Heart left ventricle (tissue), 16 donors: Measurements from ENCODE around the gene KIAA1671. TPM values are rescaled to one million over a fixed set of nuclear protein-coding genes. Genes with fewer than 3 reads are reported as not detected.

ENCODE experiments used
- ATAC-seq, 4 donors: fragments of 200-7000 bp; cut with Tn5 transposase; one replicate each; pipeline ENCODE4 v1.9.1; 2020 to 2022; ENCODE audit warnings: moderate library complexity in 4 of 4, mild to moderate bottlenecking in 3 of 4, moderate number of reproducible peaks in 1 of 4
- DNase-seq, 5 donors: peaks; one replicate each; pipeline ENCODE4 v3.0.0-alpha.2; 2020
- H3K27ac ChIP-seq, 12 donors: fragments of 200-600 bp; sonication (generic) in 4 of 12; one replicate each; pipeline versions ENCODE4 v1.5.0 to v1.8.0; 2016 to 2022; ENCODE audit warnings: mild to moderate bottlenecking in 2 of 12
- H3K27me3 ChIP-seq, 9 donors: fragments of 200-600 bp; sonication (generic) in 2 of 9; one replicate each; pipeline versions ENCODE4 v1.5.1 to v1.8.0; 2016 to 2022; ENCODE audit warnings: mild to moderate bottlenecking in 3 of 9
- H3K36me3 ChIP-seq, 9 donors: fragments of 200-600 bp; sonication (generic) in 2 of 9; one replicate each; pipeline versions ENCODE4 v1.5.0 to v1.8.0; 2018 to 2022; ENCODE audit warnings: mild to moderate bottlenecking in 2 of 9
- H3K4me1 ChIP-seq, 12 donors: fragments of 200-600 bp; sonication (generic) in 4 of 12; one replicate each; pipeline versions ENCODE4 v1.5.0 to v1.8.0; 2016 to 2022; ENCODE audit warnings: mild to moderate bottlenecking in 3 of 12
- H3K4me3 ChIP-seq, 12 donors: fragments of 200-600 bp; sonication (generic) in 4 of 12; one replicate each; pipeline versions ENCODE4 v1.5.0 to v1.8.0; 2017 to 2022; ENCODE audit warnings: mild to moderate bottlenecking in 9 of 12, moderate library complexity in 4 of 12
- H3K9me3 ChIP-seq, 12 donors: fragments of 200-600 bp; sonication (generic) in 4 of 12; one replicate each; pipeline versions ENCODE4 v1.5.0 to v1.8.0; 2016 to 2022; ENCODE audit warnings: mild to moderate bottlenecking in 1 of 12
- CTCF ChIP-seq, 12 donors: fragments of 200-600 bp; sonication (generic) in 4 of 12; IDR thresholded peaks; one replicate each; pipeline versions ENCODE4 v1.5.0 to v1.8.0; 2018 to 2022; ENCODE audit warnings: antibody characterized with exemption in 12 of 12, mild to moderate bottlenecking in 5 of 12
- POLR2A ChIP-seq, 2 donors: fragments of 450-650 bp; IDR thresholded peaks; one replicate each; pipeline ENCODE4 v1.6.1; 2017; ENCODE audit warnings: antibody characterized with exemption in 2 of 2, mild to moderate bottlenecking in 2 of 2, moderate library complexity in 2 of 2
- WGBS, 4 donors: extraction: QIAGEN DNeasy Blood & Tissue Kit in 2 of 4; methylation state at CpG; one replicate each; pipeline versions ENCODE4 v1.1.5 to v1.1.7; 2013 to 2018; 5-methylcytosine and 5-hydroxymethylcytosine counted together
- intact Hi-C, 10 donors: fragments of 100-400 bp; cut with DNase I; formaldehyde crosslinking; loops; one replicate each; pipeline versions ENCODE4 v1.11.1 to v1.14.2; 2022
- polyA plus RNA-seq, 2 donors: library from polyadenylated mRNA; stranded (reverse); fragments of 200-250 nt; gene quantifications; one replicate each; pipeline ENCODE4 v1.2.3, GENCODE V29; 2013
- total RNA-seq, 9 donors: library from RNA; depleted of rRNA in 2 of 9; stranded (reverse); fragments of >200 nt in 2 of 9; fragmentation: NEBNext Ultra II Directional in 3 of 9; extraction: Animal tissue kit (Norgen Biotek cat#: 25700) in 3 of 9; gene quantifications; one replicate each; pipeline versions ENCODE4 v1.1.0 to v1.2.4, GENCODE V29; 2016 to 2023
- donor health status: ischemic (EF 13 %, LVEDD 7.1; RV severe dilation, severe dysfunction).
- donor health status: healthy with polysubstance abuse.
- donor health status: DM: no; HTN: yes; CAD: no.
- donor health status: DM: no; HTN: no; CAD: no.
- donor health status: ischemic (EF 25% LVEDD 6.9; RV normal size, moderate dysfunction).
- donor health status: ischemic (EF 25% LVEDD 5.7; RV mildly dilated, moderate dysfunction).
- donor health status: healthy.
- donor health status: DM: yes; HTN: yes; CAD: no.
- donor health status: ischemic (EF 35%, LVEDD 5.7; RV mildly dilated, moderate dysfunction).
- donor health status: nonischemic (EF 11% LVEDD 7.7; RV severe dilation, severe dysfunction).
- donor health status: DM: yes; HTN: yes; CAD: no.
- donor health status: PGD.
- donor health status: ischemic (EF 29% LVEDD 5.4; RV normal size, mild dysfunction).
- donor health status: nonischemic (EF 23%, LVEDD 6.1; RV moderate dilation, normal function).

Gene KIAA1671
- total and polyA plus RNA-seq, 11 donors, result 4.5 to 22.1 (median 13.2) TPM

- TF ChIP-seq POLR2A (IDR thresholded peaks at IDR 0.05) (no peak), CTCF (IDR thresholded peaks at IDR 0.05) (no peak)
- no peaks in the 10 kb centered on the region for H3K9me3 ChIP-seq
- no peak overlapping the region for H3K4me3 ChIP-seq
- ATAC-seq (no peak), DNase-seq (no peak)
- no peaks in the 10 kb centered on the region for H3K27me3 ChIP-seq
- 76 to 87% (median 84%) methylated on average over 10 of the region's 10 CpGs for WGBS, 4 donors
- intact Hi-C loops, result no loop called here
- no peaks in the 10 kb centered on the region for H3K36me3 ChIP-seq
- H3K27ac ChIP-seq, result no peak overlapping the region
- H3K4me1 ChIP-seq, result peaks cover 0 to 7% (median 0%) of the 10 kb centered on the region in 12 donors
These were observed 150.2 kb downstream of the KIAA1671 start for GRCh38 chr22:25102722-25103121.

- no peaks in the 10 kb centered on the region for H3K27me3 ChIP-seq
- peaks cover 0 to 6% (median 0%) of the 10 kb centered on the region in 12 donors for H3K9me3 ChIP-seq
- no peak for TF ChIP-seq CTCF (IDR thresholded peaks at IDR 0.05)
- TF ChIP-seq POLR2A (IDR thresholded peaks at IDR 0.05), result no peak
- WGBS, 4 donors, result 74 to 93% (median 86%) methylated on average over 6 of the region's 6 CpGs
- H3K4me3 ChIP-seq, result no peak overlapping the region
- peaks cover 0 to 7% (median 0%) of the 10 kb centered on the region in 12 donors for H3K4me1 ChIP-seq
- peaks cover 0 to 6% (median 0%) of the 10 kb centered on the region in 9 donors for H3K36me3 ChIP-seq
- no peak overlapping the region for H3K27ac ChIP-seq
- ATAC-seq, result no peak
- intact Hi-C loops, result no loop called here
- no peak for DNase-seq
These were observed 151.9 kb downstream of the KIAA1671 start for GRCh38 chr22:25104367-25104766.

- WGBS, 4 donors, result 90 to 92% (median 92%) methylated on average over 7 of the region's 7 CpGs
- Histone ChIP-seq H3K4me3 (no peak overlapping the region), H3K27me3 (no peaks in the 10 kb centered on the region), H3K27ac (no peak overlapping the region), H3K36me3 (peaks cover 0 to 6% (median 0%) of the 10 kb centered on the region in 9 donors), H3K9me3 (peaks cover 0 to 6% (median 0%) of the 10 kb centered on the region in 12 donors), H3K4me1 (peaks cover 0 to 10% (median 5%) of the 10 kb centered on the region in 12 donors)
- TF ChIP-seq POLR2A (IDR thresholded peaks at IDR 0.05) (no peak), CTCF (IDR thresholded peaks at IDR 0.05) (no peak)
- ATAC-seq (no peak), DNase-seq (no peak)
- intact Hi-C loops, result no loop called here
These were observed 153.5 kb downstream of the KIAA1671 start for GRCh38 chr22:25105817-25106650.

GRCh38 chr22:25109878-25110595 is 157.5 kb downstream of the KIAA1671 start:
- Histone ChIP-seq H3K27me3 (peaks cover 0 to 9% (median 0%) of the 10 kb centered on the region in 9 donors), H3K4me3 (peak overlapping the region in 1 of 12 donors; percentile 46), H3K27ac (peak overlapping the region in 1 of 12 donors; percentile 81), H3K4me1 (peaks cover 0 to 41% (median 27%) of the 10 kb centered on the region in 12 donors), H3K36me3 (peaks cover 0 to 6% (median 0%) of the 10 kb centered on the region in 9 donors), H3K9me3 (peaks cover 0 to 6% (median 0%) of the 10 kb centered on the region in 12 donors)
- intact Hi-C loops, result loop anchor here in 8 of 10 donors (2.0 to 5.0 kb wide), 4 partner anchors 19 to 63 kb away; no protein-coding TSS in a partner anchor
- TF ChIP-seq CTCF (IDR thresholded peaks at IDR 0.05), result no peak
- no peak for TF ChIP-seq POLR2A (IDR thresholded peaks at IDR 0.05)
- ATAC-seq (no peak), DNase-seq (no peak)
- WGBS, 4 donors, result 91 to 96% (median 94%) methylated on average over 6 of the region's 6 CpGs
